ENCODE data around the gene FOXA3. TPM values are rescaled to one million over a fixed set of nuclear protein-coding genes. Genes with fewer than 3 reads are reported as not detected.

Gene FOXA3
- total RNA-seq, 1 experiment from 2014 or later = 22.2 TPM

DNA sequence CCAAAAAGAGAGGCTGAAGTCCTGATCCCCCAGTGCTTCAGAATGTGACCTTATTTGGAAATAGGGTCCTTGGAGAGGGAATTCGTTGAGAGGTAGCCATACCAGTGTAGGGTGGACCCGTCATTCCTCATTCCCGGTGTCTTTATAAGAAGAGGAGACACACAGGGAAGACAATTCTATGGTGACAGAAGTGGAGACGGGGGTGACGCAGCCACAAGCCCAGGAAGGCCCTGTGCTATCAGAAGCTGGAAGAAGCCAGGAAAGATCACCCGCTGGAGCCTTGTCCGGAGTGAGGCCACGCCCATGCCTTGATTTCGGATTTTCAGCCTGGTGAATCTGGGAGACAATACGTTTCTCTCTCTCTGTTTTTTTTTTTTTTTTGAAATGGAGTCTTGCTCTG, 40.9 kb downstream of the FOXA3 start:
- H3K4me1 Mint-ChIP-seq = peaks cover 7 to 12% of the 10 kb centered on the region in 2 experiments
- Histone ChIP-seq H2BK20ac (ENCODE audit: low read depth, low read length, poor library complexity, severe bottlenecking) (no peak overlapping the region), H2BK5ac (ENCODE audit: insufficient read length, low read length) (no peak overlapping the region), H4K91ac (ENCODE audit: insufficient read length, low read depth, low read length) (no peak overlapping the region), H4K5ac (ENCODE audit: insufficient read length, low read depth, low read length) (no peak overlapping the region), H2BK12ac (ENCODE audit: insufficient read length, low read depth, low read length) (no peak overlapping the region), H3K23me2 (ENCODE audit: insufficient read length, low read depth, low read length, poor library complexity, severe bottlenecking) (peaks cover 15% of the 10 kb centered on the region), H3T11ph (ENCODE audit: low read length) (no peak overlapping the region), H3K14ac (ENCODE audit: insufficient read depth, low read length) (no peak overlapping the region), H3K27ac (ENCODE audit: insufficient read length, low read depth, low read length) (no peak overlapping the region), H3K23ac (ENCODE audit: insufficient read length, low read depth, low read length) (no peak overlapping the region), H3K18ac (ENCODE audit: insufficient read length, low read depth, low read length) (no peak overlapping the region), H4K20me1 (ENCODE audit: control insufficient read depth, insufficient read depth, insufficient read length) (no peaks in the 10 kb centered on the region), H3K79me2 (ENCODE audit: insufficient read depth, low read length) (no peaks in the 10 kb centered on the region), H2BK120ac (ENCODE audit: low read depth, low read length, poor library complexity, severe bottlenecking) (no peak overlapping the region), H3K9ac (ENCODE audit: extremely low read depth, insufficient read length, low read length) (no peak overlapping the region), H3K27me3 (ENCODE audit: insufficient read depth, low read length) (peaks cover 4% of the 10 kb centered on the region; the same call in 1 of the 2 replicates), H2AFZ (ENCODE audit: low read length) (no peak overlapping the region), H3K9me3 (ENCODE audit: control insufficient read depth, low read depth, low read length) (no peaks in the 10 kb centered on the region), H2BK15ac (ENCODE audit: low read depth, low read length) (no peak overlapping the region), H3K79me1 (ENCODE audit: insufficient read depth, low read depth, low read length, poor library complexity, severe bottlenecking) (no peaks in the 10 kb centered on the region), H3K4me1 (ENCODE audit: insufficient read depth, low read length) (no peaks in the 10 kb centered on the region), H3K56ac (ENCODE audit: insufficient read length, low read depth, low read length) (no peak overlapping the region), H3K4me2 (ENCODE audit: insufficient read depth, insufficient read length, low read length) (no peak overlapping the region), H4K8ac (replicated peaks; ENCODE audit: insufficient read length, low read depth, low read length) (no peak overlapping the region), H2AK5ac (ENCODE audit: insufficient read length, low read length) (no peak overlapping the region), H3K4ac (ENCODE audit: low read depth, low read length) (no peak overlapping the region)
- TF ChIP-seq, protein P1, sequence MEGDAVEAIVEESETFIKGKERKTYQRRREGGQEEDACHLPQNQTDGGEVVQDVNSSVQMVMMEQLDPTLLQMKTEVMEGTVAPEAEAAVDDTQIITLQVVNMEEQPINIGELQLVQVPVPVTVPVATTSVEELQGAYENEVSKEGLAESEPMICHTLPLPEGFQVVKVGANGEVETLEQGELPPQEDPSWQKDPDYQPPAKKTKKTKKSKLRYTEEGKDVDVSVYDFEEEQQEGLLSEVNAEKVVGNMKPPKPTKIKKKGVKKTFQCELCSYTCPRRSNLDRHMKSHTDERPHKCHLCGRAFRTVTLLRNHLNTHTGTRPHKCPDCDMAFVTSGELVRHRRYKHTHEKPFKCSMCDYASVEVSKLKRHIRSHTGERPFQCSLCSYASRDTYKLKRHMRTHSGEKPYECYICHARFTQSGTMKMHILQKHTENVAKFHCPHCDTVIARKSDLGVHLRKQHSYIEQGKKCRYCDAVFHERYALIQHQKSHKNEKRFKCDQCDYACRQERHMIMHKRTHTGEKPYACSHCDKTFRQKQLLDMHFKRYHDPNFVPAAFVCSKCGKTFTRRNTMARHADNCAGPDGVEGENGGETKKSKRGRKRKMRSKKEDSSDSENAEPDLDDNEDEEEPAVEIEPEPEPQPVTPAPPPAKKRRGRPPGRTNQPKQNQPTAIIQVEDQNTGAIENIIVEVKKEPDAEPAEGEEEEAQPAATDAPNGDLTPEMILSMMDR (conservative IDR thresholded peaks at IDR 0.05) = no peak
- DNase-seq = no peak
- H3K4me3 Mint-ChIP-seq = no peak overlapping the region; a peak in 1 of 5 replicates
- no peaks in the 10 kb centered on the region for H3K9me3 Mint-ChIP-seq
- no peak overlapping the region for H3K27ac Mint-ChIP-seq
- H3K27me3 Mint-ChIP-seq (ENCODE audit: low read depth) = peaks cover 17% of the 10 kb centered on the region
- H3K36me3 Mint-ChIP-seq (ENCODE audit: insufficient read depth in 1 of 3, low read depth in 3 of 3) = peaks cover 2 to 9% (median 8%) of the 10 kb centered on the region in 3 experiments
- no CpG with 5 or more reads among the region's 10 CpGs for WGBS (ENCODE audit: extremely low coverage, insufficient read length, low lambda C conversion rate)
